HepG2 (cell line): ENCODE measurements around the gene TMEM190. TPM values are rescaled to one million over a fixed set of nuclear protein-coding genes. Genes with fewer than 3 reads are reported as not detected.

Experiments used
- ATRX ChIP-seq: sonication (generic); formaldehyde crosslinking; IDR thresholded peaks from 2 replicates; pipeline ENCODE4 v1.4.0; 2020; ENCODE audit warnings: missing genetic modification reagents, borderline replicate concordance
- MED8 ChIP-seq: sonication (generic); formaldehyde crosslinking; IDR thresholded peaks from 2 replicates; pipeline ENCODE4 v1.8.1; 2023; ENCODE audit warnings: mild to moderate bottlenecking, missing genetic modification reagents; ENCODE audit not compliant: insufficient replicate concordance
- MTA3 ChIP-seq: sonication (generic); formaldehyde crosslinking; IDR thresholded peaks from 2 replicates; pipeline ENCODE4 v1.4.0; 2020; ENCODE audit warnings: missing genetic modification reagents
- SAFB2 ChIP-seq: sonication (generic); formaldehyde crosslinking; IDR thresholded peaks from 2 replicates; pipeline ENCODE4 v1.5.1; 2020; ENCODE audit warnings: missing genetic modification reagents, low read depth, mild to moderate bottlenecking, borderline replicate concordance
- SKI ChIP-seq: fragments of 450-650 bp; IDR thresholded peaks from one replicate; pipeline ENCODE4 v1.6.1; 2018; ENCODE audit warnings: mild to moderate bottlenecking; ENCODE audit not compliant: partially characterized antibody
- SP1 ChIP-seq, 2 experiments: fragments of 450-650 bp in 1 of 2; sonication (generic) in 1 of 2; formaldehyde crosslinking in 1 of 2; IDR thresholded peaks; 2 replicates each; pipeline versions ENCODE4 v1.4.0 to v1.6.1; 2016 to 2020; ENCODE audit warnings: missing genetic modification reagents in 1 of 2
- SP2 ChIP-seq: sonication (generic); formaldehyde crosslinking; IDR thresholded peaks from 2 replicates; pipeline ENCODE4 v1.5.1; 2020; ENCODE audit warnings: mild to moderate bottlenecking, missing genetic modification reagents
- SRSF4 ChIP-seq: fragments of 200-400 bp; formaldehyde crosslinking; IDR thresholded peaks from one replicate; pipeline ENCODE4 v1.6.1; 2018; ENCODE audit warnings: mild to moderate bottlenecking, low read depth, low read length, moderate library complexity; ENCODE audit not compliant: poor library complexity, severe bottlenecking
- TBX3 ChIP-seq: fragments of 450-650 bp; IDR thresholded peaks from 2 replicates; pipeline ENCODE4 v1.6.1; 2017; ENCODE audit warnings: antibody characterized with exemption, mild to moderate bottlenecking, inconsistent platforms, borderline replicate concordance
- ZMAT3 ChIP-seq: sonication (generic); formaldehyde crosslinking; conservative IDR thresholded peaks from 2 replicates; pipeline ENCODE4 v1.7.0; 2021; ENCODE audit warnings: missing genetic modification reagents
- ZNF333 ChIP-seq: sonication (generic); formaldehyde crosslinking; IDR thresholded peaks from 2 replicates; pipeline ENCODE4 v1.4.0; 2020; ENCODE audit warnings: mild to moderate bottlenecking, missing genetic modification reagents, borderline replicate concordance
- ZNF607 ChIP-seq: sonication (generic); formaldehyde crosslinking; IDR thresholded peaks from 2 replicates; pipeline ENCODE4 v1.5.1; 2020; ENCODE audit warnings: missing genetic modification reagents, mild to moderate bottlenecking, borderline replicate concordance
- ZNF747 ChIP-seq: sonication (generic); formaldehyde crosslinking; IDR thresholded peaks from 2 replicates; pipeline ENCODE4 v1.8.1; 2023; ENCODE audit warnings: missing genetic modification reagents, mild to moderate bottlenecking, borderline replicate concordance
- polyA plus RNA-seq, 8 experiments: library from polyadenylated mRNA; depleted of rRNA in 3 of 8; stranded (reverse) in 7 of 8; unstranded in 1 of 8; fragments of >200 nt; fragmentation: Illumina TruSeq in 4 of 8; extraction: Trizol in 4 of 8; gene quantifications; 2 replicates each; pipeline versions ENCODE4 v1.2.1 to v1.2.3, GENCODE V29; 2011 to 2016; ENCODE audit warnings: low read depth in 4 of 8, missing spikeins in 1 of 8, mixed read lengths in 1 of 8; ENCODE audit not compliant: insufficient read depth in 1 of 8
- total RNA-seq, 5 experiments: library from RNA; depleted of rRNA; stranded (reverse); fragments of >200 nt; fragmentation: Illumina TruSeq; extraction: Trizol; gene quantifications; 2 replicates each; pipeline ENCODE4 v1.2.3, GENCODE V29; 2016; ENCODE audit warnings: low read depth in 1 of 5
- TF ChIP-seq, protein P1 (sequence below): sonication (generic); formaldehyde crosslinking; IDR thresholded peaks from 2 replicates; pipeline ENCODE4 v1.8.0; 2022; ENCODE audit warnings: missing genetic modification reagents, mild to moderate bottlenecking, borderline replicate concordance
- TF ChIP-seq, protein P2 (sequence below): sonication (generic); formaldehyde crosslinking; IDR thresholded peaks from 2 replicates; pipeline ENCODE4 v1.5.0; 2020; ENCODE audit warnings: missing genetic modification reagents
- TF ChIP-seq, protein P3 (sequence below): sonication (generic); formaldehyde crosslinking; IDR thresholded peaks from 2 replicates; pipeline ENCODE4 v1.4.0; 2020; ENCODE audit warnings: mild to moderate bottlenecking, missing genetic modification reagents
- TF ChIP-seq, protein P4 (sequence below): sonication (generic); formaldehyde crosslinking; conservative IDR thresholded peaks from 2 replicates; pipeline ENCODE4 v1.8.0; 2022; ENCODE audit warnings: mild to moderate bottlenecking, moderate library complexity, missing genetic modification reagents
- TF ChIP-seq, protein P5 (sequence below): sonication (generic); formaldehyde crosslinking; IDR thresholded peaks from 2 replicates; pipeline ENCODE4 v1.4.0; 2020; ENCODE audit warnings: mild to moderate bottlenecking, missing genetic modification reagents
- TF ChIP-seq, protein P6 (sequence below): sonication (generic); formaldehyde crosslinking; IDR thresholded peaks from 2 replicates; pipeline ENCODE4 v1.4.0; 2020; ENCODE audit warnings: missing genetic modification reagents

TMEM190 gene
- total and polyA plus RNA-seq, 2 of the 13 experiments (the other 11 are each of a cell fraction or from before 2014, with no cell fraction given): 0.35 to 0.83 TPM

DNA sequence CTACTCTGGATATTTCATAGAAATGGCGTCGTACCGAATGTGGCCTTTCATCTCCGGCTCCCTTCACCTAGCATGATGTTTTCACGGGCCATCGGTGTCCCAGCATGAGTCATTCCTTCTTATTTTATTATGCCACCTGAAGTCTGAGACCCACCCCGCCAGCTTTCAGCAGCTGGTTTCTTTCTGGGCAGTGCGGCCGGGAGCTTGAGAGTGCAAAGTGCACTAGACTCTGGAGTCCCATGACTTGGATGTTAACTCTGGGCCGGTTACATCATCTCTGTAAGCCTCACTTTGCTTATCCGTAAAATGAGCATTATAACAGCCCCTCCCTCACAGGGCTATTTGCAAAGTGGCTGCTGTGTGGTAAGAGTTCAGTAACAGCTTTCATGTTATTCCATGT, 42.8 kb upstream of the TMEM190 start (continued):
- TF ChIP-seq, protein P1, sequence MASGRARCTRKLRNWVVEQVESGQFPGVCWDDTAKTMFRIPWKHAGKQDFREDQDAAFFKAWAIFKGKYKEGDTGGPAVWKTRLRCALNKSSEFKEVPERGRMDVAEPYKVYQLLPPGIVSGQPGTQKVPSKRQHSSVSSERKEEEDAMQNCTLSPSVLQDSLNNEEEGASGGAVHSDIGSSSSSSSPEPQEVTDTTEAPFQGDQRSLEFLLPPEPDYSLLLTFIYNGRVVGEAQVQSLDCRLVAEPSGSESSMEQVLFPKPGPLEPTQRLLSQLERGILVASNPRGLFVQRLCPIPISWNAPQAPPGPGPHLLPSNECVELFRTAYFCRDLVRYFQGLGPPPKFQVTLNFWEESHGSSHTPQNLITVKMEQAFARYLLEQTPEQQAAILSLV (CRISPR knock-in tag): no peak
- TF ChIP-seq, protein P2, sequence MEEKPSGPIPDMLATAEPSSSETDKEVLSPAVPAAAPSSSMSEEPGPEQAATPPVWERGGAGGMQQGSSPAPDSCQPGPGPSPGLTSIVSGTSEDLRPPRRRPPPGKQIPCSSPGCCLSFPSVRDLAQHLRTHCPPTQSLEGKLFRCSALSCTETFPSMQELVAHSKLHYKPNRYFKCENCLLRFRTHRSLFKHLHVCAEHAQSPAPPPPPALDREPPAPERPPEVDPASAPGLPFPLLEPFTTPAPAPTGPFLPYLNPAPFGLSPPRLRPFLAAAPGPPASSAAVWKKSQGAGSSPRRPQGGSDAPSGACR (CRISPR knock-in tag): peak; percentile 60; the same call in 1 of the 2 replicates
- TF ChIP-seq ATRX (CRISPR knock-in tag): no peak
- no peak for TF ChIP-seq ZMAT3 (CRISPR knock-in tag)
- TF ChIP-seq, protein P3, sequence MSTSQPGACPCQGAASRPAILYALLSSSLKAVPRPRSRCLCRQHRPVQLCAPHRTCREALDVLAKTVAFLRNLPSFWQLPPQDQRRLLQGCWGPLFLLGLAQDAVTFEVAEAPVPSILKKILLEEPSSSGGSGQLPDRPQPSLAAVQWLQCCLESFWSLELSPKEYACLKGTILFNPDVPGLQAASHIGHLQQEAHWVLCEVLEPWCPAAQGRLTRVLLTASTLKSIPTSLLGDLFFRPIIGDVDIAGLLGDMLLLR (CRISPR knock-in tag): no peak
- no peak for TF ChIP-seq SP1 (IDR thresholded peaks at IDR 0.05)
- TF ChIP-seq SP1 (CRISPR knock-in tag; IDR thresholded peaks at IDR 0.05): no peak
- 0 out of 2 replicates have a peak, but pooled peaks have one; percentile 18 for TF ChIP-seq TBX3
- TF ChIP-seq, protein P4, sequence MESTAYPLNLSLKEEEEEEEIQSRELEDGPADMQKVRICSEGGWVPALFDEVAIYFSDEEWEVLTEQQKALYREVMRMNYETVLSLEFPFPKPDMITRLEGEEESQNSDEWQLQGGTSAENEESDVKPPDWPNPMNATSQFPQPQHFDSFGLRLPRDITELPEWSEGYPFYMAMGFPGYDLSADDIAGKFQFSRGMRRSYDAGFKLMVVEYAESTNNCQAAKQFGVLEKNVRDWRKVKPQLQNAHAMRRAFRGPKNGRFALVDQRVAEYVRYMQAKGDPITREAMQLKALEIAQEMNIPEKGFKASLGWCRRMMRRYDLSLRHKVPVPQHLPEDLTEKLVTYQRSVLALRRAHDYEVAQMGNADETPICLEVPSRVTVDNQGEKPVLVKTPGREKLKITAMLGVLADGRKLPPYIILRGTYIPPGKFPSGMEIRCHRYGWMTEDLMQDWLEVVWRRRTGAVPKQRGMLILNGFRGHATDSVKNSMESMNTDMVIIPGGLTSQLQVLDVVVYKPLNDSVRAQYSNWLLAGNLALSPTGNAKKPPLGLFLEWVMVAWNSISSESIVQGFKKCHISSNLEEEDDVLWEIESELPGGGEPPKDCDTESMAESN (CRISPR knock-in tag): no peak
- no peak for TF ChIP-seq SP2 (CRISPR knock-in tag)
- TF ChIP-seq ZNF333 (CRISPR knock-in tag): no peak
- TF ChIP-seq SRSF4: no peak
- TF ChIP-seq, protein P5, sequence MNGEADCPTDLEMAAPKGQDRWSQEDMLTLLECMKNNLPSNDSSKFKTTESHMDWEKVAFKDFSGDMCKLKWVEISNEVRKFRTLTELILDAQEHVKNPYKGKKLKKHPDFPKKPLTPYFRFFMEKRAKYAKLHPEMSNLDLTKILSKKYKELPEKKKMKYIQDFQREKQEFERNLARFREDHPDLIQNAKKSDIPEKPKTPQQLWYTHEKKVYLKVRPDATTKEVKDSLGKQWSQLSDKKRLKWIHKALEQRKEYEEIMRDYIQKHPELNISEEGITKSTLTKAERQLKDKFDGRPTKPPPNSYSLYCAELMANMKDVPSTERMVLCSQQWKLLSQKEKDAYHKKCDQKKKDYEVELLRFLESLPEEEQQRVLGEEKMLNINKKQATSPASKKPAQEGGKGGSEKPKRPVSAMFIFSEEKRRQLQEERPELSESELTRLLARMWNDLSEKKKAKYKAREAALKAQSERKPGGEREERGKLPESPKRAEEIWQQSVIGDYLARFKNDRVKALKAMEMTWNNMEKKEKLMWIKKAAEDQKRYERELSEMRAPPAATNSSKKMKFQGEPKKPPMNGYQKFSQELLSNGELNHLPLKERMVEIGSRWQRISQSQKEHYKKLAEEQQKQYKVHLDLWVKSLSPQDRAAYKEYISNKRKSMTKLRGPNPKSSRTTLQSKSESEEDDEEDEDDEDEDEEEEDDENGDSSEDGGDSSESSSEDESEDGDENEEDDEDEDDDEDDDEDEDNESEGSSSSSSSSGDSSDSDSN (CRISPR knock-in tag): peak; percentile 46
- TF ChIP-seq, protein P6, sequence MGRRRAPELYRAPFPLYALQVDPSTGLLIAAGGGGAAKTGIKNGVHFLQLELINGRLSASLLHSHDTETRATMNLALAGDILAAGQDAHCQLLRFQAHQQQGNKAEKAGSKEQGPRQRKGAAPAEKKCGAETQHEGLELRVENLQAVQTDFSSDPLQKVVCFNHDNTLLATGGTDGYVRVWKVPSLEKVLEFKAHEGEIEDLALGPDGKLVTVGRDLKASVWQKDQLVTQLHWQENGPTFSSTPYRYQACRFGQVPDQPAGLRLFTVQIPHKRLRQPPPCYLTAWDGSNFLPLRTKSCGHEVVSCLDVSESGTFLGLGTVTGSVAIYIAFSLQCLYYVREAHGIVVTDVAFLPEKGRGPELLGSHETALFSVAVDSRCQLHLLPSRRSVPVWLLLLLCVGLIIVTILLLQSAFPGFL (CRISPR knock-in tag): no peak
- no peak for TF ChIP-seq MED8 (CRISPR knock-in tag)
- no peak for TF ChIP-seq MTA3
- no peak for TF ChIP-seq ZNF747 (CRISPR knock-in tag)
- TF ChIP-seq SAFB2 (CRISPR knock-in tag): no peak
- peak; percentile 63 for TF ChIP-seq SKI
- 0 out of 2 replicates have a peak, but pooled peaks have one; percentile 20 for TF ChIP-seq ZNF607 (CRISPR knock-in tag)
